Erythroblast (primary cell): Measurements from ENCODE around the gene RTL5.
"Not testable (repeated sequence)": the region's sequence is repeated elsewhere in the genome, so short reads cannot be mapped to it uniquely, and the experiment has no call there.

Experiments
- DNase-seq, 2 experiments: peaks; one replicate each; lab custom pipeline; 2025; lab: John Stamatoyannopoulos, UW
- GATA1 ChIP-seq: IDR thresholded peaks from 2 replicates; pipeline ENCODE4 v1.6.1; 2011; ENCODE audit warnings: low read depth, mild to moderate bottlenecking, control low read depth, low read length, moderate library complexity
- POLR2A ChIP-seq: IDR thresholded peaks from 2 replicates; pipeline ENCODE4 v1.6.1; 2011; ENCODE audit warnings: mild to moderate bottlenecking, low read length

RTL5 gene

DNA sequence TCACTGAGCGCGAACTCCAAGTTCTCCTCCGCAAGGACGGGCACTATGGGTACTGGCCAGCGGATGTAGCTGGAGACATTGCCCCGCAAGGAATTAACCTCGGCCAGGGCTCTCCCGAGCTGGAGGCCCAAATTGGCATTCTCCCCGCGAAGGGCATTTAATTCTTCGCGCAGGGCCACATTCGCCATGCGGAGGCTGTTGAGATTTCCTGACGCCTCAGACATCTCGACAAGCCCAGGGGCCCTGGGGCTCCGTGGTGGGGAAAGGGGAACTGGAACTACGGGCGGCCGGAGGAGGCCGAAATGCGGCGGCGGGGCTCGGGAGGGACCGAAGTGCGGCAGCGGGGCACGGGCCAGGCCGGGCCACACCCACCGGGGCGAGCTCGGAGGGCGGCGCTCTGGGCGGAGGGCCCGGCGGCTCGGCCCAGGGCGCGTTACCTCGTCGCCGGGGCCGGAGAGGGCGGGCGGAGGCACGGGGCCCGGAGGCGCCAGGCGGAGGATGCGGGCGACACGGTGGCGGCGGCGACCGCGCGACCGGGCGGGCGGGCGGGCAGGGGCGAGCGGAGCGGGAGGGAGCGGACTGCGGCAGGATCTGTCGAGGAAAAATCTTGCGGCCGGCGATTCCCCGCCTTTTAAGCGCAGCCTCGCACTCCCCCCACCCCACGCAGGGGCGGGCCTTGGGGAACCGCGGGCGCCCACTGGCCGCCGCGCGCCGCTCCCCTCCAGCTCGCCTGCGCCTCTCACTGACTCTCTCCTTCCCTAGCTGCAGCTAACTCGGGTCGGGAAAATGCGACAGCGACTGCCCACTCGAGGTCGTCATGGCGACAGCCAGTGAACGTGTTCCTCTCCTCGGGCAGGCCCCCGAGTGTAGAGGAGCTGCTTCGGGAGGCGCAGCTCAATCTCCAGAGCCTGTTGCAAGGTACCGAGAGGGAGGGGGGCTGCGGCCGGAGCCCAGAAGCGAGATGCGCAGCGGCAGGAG lies at the start of gene RTL5:
RTL5 (minus strand) TSS at position 599 of the 978 bp plus-strand sequence.
- TF ChIP-seq POLR2A, result no peak
- TF ChIP-seq GATA1, result no peak
- peak; percentile 64 to 67 for DNase-seq

DNA sequence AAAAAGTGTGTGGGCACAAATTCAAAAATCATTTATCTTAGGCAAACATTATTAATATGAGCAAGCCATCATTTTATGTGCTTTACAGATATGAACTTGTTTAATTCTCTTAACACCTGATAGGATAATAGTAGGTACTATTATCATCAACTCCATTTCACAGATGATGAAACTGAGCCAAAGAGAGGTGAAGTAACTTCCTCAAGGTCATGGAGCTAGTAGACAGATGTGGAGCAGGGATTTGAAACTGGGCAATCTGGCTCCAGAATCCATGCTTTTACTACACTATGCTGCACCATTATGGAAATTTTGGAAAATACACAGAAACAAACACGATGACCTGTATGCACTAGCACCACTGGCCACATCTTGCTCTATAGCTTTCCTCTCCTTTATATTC lies 48.8 kb upstream of the RTL5 start:
- peak; percentile 32 to 42 for DNase-seq
- no peak for TF ChIP-seq POLR2A
- TF ChIP-seq GATA1, result no peak

GRCh38 chrX:72176981-72177380 lies 45.3 kb upstream of the RTL5 start:
- no peak for DNase-seq
- TF ChIP-seq GATA1 (no peak), POLR2A (no peak)

DNA sequence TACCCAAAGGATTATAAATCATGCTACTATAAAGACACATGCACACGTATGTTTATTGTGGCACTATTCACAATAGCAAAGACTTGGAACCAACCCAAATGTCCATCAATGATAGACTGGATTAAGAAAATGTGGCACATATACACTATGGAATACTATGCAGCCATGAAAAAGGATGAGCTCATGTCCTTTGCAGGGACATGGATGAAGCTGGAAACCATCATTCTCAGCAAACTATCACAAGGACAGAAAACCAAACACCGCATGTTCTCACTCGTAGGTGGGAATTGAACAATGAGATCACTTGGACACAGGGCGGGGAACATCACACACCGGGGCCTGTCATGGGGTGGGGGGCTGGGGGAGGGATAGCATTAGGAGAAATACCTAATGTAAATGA lies 44.6 kb upstream of the RTL5 start:
- DNase-seq, result not testable (repeated sequence)

GRCh38 chrX:72169008-72169728 lies 37.5 kb upstream of the RTL5 start:
- TF ChIP-seq POLR2A, result no peak
- TF ChIP-seq GATA1, result no peak
- peak; percentile 0 to 2 for DNase-seq

GRCh38 chrX:72165551-72165950 lies 33.8 kb upstream of the RTL5 start:
- TF ChIP-seq POLR2A, result no peak
- no peak for TF ChIP-seq GATA1
- no peak for DNase-seq

DNA sequence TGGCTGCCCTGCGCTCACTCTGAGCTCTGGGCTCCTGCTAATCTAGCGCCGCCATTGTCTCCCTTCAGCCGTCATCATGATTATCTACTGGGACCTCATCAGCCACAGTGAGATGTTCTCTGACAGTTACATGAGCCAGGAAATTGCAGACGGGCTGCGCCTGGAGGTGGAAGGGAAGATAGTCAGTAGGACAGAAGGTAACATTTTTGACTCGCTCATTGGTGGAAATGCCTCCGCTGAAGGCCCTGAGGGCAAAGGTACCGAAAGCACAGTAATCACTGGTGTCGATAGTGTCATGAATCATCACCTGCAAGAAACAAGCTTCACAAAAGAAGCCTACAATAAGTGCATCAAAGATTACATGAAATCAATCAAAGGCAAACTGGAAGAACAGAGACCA lies 28.1 kb upstream of the RTL5 start:
- DNase-seq, result no peak
- TF ChIP-seq GATA1 (no peak), POLR2A (no peak)

- TF ChIP-seq POLR2A (no peak), GATA1 (no peak)
Observed at GRCh38 chrX:72158773-72159172, 27.1 kb upstream of the RTL5 start.

GRCh38 chrX:72146527-72146926 lies 14.8 kb upstream of the RTL5 start:
- DNase-seq, result no peak
- TF ChIP-seq GATA1 (no peak), POLR2A (no peak)

More at GRCh38 chrX:72158773-72159172, 27.1 kb upstream of the RTL5 start:
- DNase-seq, result no peak

DNA sequence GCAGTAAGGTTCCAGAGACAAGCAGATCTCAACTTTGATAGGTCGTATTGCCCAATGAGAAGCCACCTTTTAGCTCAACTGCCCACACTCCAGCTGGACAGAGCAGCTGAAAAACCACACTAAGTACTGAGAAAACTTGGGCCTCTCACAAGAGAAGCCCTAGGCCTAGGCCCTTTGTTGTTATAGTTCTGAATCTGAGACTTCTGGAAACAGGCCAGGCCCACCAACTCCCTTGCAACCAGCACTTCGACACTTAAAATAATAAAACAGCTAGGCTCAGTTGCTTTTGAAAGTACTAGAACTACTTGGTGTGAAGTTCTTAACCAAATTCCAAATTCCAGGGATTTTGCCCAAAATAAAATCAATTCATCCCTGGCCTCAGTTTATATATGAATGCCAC lies 13.5 kb upstream of the RTL5 start:
- no peak for TF ChIP-seq GATA1
- no peak for TF ChIP-seq POLR2A
- DNase-seq, result no peak

- TF ChIP-seq GATA1 (no peak), POLR2A (no peak)
- DNase-seq, result no peak
Observed at GRCh38 chrX:72143609-72143907, 11.8 kb upstream of the RTL5 start.

DNA sequence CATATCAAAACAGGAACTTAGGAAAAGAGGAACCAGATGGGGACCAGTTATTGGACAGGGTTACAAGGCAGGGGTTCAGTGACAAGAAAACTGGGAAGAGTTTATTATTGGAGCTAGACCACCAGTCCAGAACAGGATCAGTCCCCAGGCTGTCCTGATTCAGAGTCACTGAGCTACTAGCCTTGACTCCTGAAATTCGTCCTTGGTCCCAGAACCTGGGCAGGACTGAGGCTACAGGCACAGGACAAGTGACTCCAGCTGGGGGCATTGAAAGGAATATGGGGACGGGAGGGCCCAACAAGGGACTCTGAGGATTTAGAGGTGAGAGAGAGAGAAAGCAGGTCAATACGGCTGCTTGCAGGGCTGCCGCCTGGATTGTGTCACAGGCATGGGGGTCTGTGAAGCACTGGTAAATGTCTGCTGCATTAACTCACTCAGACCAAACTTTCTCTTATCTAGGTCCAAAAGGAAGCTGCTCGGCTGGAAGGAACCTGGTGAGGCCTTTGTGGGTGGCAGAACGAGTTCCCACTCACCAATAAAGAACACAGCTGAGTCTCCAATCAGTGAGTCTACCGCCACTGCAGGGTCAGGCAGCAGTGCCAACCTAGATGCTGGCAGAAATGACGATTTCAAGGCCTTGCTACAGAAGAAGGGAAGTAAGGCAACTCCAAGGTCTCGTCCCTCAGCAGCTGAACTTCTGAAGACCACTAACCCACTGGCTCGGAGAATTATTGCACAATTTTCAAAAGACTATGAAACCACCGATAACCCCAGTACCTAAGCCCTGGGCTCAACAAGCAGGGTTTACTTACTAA lies 11.3 kb upstream of the RTL5 start:
- TF ChIP-seq POLR2A (no peak), GATA1 (no peak)
- DNase-seq, result no peak

- no peak for DNase-seq
Observed at GRCh38 chrX:72142094-72142793, 10.5 kb upstream of the RTL5 start.

More at GRCh38 chrX:72142094-72142793, 10.5 kb upstream of the RTL5 start:
- no peak for TF ChIP-seq POLR2A
- no peak for TF ChIP-seq GATA1
